IMR-90 (cell line): Measurements from ENCODE around the gene SMARCA4. TPM values are rescaled to one million over a fixed set of nuclear protein-coding genes. Genes with fewer than 3 reads are reported as not detected.
"Not testable (repeated sequence)": the region's sequence is repeated elsewhere in the genome, so short reads cannot be mapped to it uniquely, and the experiment has no call there.

Experiments used
- ATAC-seq: fragments of 200-7000 bp; cut with Tn5 transposase; 2 replicates; pipeline ENCODE4 v1.9.1; 2020; ENCODE audit warnings: low read depth, mild to moderate bottlenecking, moderate library complexity
- BruUV-seq: library from RNA; stranded (reverse); fragments of 400-500 nt; replicated peaks from 2 replicates; lab custom pipeline; 2021; lab: Mats Ljungman, UMichigan
- CTCF ChIA-PET: fragments of 300-600 bp; formaldehyde crosslinking; extraction: SDS; loops from one replicate; lab custom pipeline; 2021; ENCODE audit warnings: antibody characterized with exemption; lab: Yijun Ruan, JAX
- POLR2A ChIA-PET: fragments of 300-600 bp; sonication (Branson Sonifier 250); formaldehyde crosslinking; loops from one replicate; lab custom pipeline; 2022; ENCODE audit warnings: antibody characterized with exemption; ENCODE audit not compliant: unreplicated experiment; lab: Charles Lee
- DNase-seq: peaks from one replicate; pipeline ENCODE4 v3.0.0; 2013
- H2AFZ ChIP-seq: replicated peaks from 2 replicates; pipeline ENCODE3; 2013; ENCODE audit warnings: low read length, mild to moderate bottlenecking; ENCODE audit not compliant: poor library complexity
- H2AK5ac ChIP-seq: 2 replicates; pipeline ENCODE4 v1.6.1; 2013; ENCODE audit warnings: low read depth, low read length, inconsistent platforms
- H2AK9ac ChIP-seq: replicated peaks from 2 replicates; pipeline ENCODE3; 2013; ENCODE audit warnings: mild to moderate bottlenecking, low read depth, low read length, moderate library complexity; ENCODE audit not compliant: poor library complexity
- H2BK120ac ChIP-seq: 2 replicates; pipeline ENCODE4 v1.6.1; 2013; ENCODE audit warnings: low read depth, low read length, inconsistent platforms
- H2BK15ac ChIP-seq: 3 replicates; pipeline ENCODE4 v1.6.1; 2013; ENCODE audit warnings: low read depth, low read length, inconsistent platforms
- H2BK20ac ChIP-seq: 2 replicates; pipeline ENCODE4 v1.6.1; 2013; ENCODE audit warnings: low read depth, mild to moderate bottlenecking, inconsistent platforms, low read length, moderate library complexity
- H2BK5ac ChIP-seq: 2 replicates; pipeline ENCODE4 v1.6.1; 2013; ENCODE audit warnings: mild to moderate bottlenecking, low read depth, low read length, inconsistent platforms; ENCODE audit not compliant: poor library complexity, severe bottlenecking
- H3K14ac ChIP-seq: replicated peaks from 2 replicates; pipeline ENCODE4 v1.6.1; 2013; ENCODE audit warnings: low read depth, low read length, inconsistent platforms
- H3K18ac ChIP-seq: 2 replicates; pipeline ENCODE4 v1.6.1; 2013; ENCODE audit warnings: low read depth, low read length, control low read depth
- H3K23ac ChIP-seq: 2 replicates; pipeline ENCODE4 v1.6.1; 2013; ENCODE audit warnings: low read depth, low read length, inconsistent platforms
- H3K27ac ChIP-seq: 2 replicates; pipeline ENCODE4 v1.5.1; 2013; ENCODE audit warnings: mild to moderate bottlenecking, control low read depth, low read length; ENCODE audit not compliant: insufficient read depth
- H3K27me3 ChIP-seq: 2 replicates; pipeline ENCODE4 v1.6.1; 2013; ENCODE audit warnings: low read length; ENCODE audit not compliant: control insufficient read depth, insufficient read depth
- H3K36me3 ChIP-seq: 2 replicates; pipeline ENCODE4 v1.6.1; 2013; ENCODE audit warnings: low read length, mixed read lengths; ENCODE audit not compliant: control insufficient read depth, insufficient read depth
- H3K4ac ChIP-seq: 2 replicates; pipeline ENCODE4 v1.6.1; 2013; ENCODE audit warnings: low read depth, low read length, inconsistent platforms
- H3K4me1 ChIP-seq: 2 replicates; pipeline ENCODE4 v1.6.1; 2013; ENCODE audit warnings: low read length, mixed read lengths; ENCODE audit not compliant: control insufficient read depth, insufficient read depth
- H3K4me2 ChIP-seq: 2 replicates; pipeline ENCODE4 v1.6.1; 2013; ENCODE audit warnings: low read depth, mild to moderate bottlenecking, control low read depth, low read length, moderate library complexity
- H3K4me3 ChIP-seq: 2 replicates; pipeline ENCODE4 v1.5.1; 2013; ENCODE audit warnings: low read depth, mild to moderate bottlenecking, control low read depth, low read length, moderate library complexity; ENCODE audit not compliant: insufficient read depth
- H3K56ac ChIP-seq: 2 replicates; pipeline ENCODE4 v1.6.1; 2013; ENCODE audit warnings: low read length, inconsistent platforms; ENCODE audit not compliant: insufficient read depth; ENCODE audit errors: extremely low read depth
- H3K79me1 ChIP-seq, 2 experiments: 2 replicates each; pipeline ENCODE4 v1.6.1; 2013; ENCODE audit warnings: low read length in 2 of 2, inconsistent platforms in 1 of 2, low read depth in 1 of 2
- H3K9ac ChIP-seq: 2 replicates; pipeline ENCODE4 v1.6.1; 2013; ENCODE audit warnings: low read depth, low read length, control low read depth
- H3K9me1 ChIP-seq: 2 replicates; pipeline ENCODE4 v1.6.1; 2013; ENCODE audit warnings: low read length, inconsistent platforms; ENCODE audit not compliant: insufficient read depth
- H3K9me3 ChIP-seq: 2 replicates; pipeline ENCODE4 v1.6.1; 2013; ENCODE audit warnings: low read length; ENCODE audit not compliant: control insufficient read depth, insufficient read depth
- H4K20me1 ChIP-seq: 2 replicates; pipeline ENCODE4 v1.6.1; 2013; ENCODE audit warnings: low read length, inconsistent platforms; ENCODE audit not compliant: insufficient read depth
- H4K5ac ChIP-seq: 2 replicates; pipeline ENCODE4 v1.6.1; 2013; ENCODE audit warnings: mild to moderate bottlenecking, low read depth, low read length, control low read depth
- H4K8ac ChIP-seq, 2 experiments: 2 replicates each; pipeline ENCODE4 v1.6.1; 2013; ENCODE audit warnings: low read depth in 2 of 2, low read length in 2 of 2, control low read depth in 1 of 2, inconsistent platforms in 1 of 2
- H4K91ac ChIP-seq: 2 replicates; pipeline ENCODE4 v1.6.1; 2013; ENCODE audit warnings: low read depth, low read length, inconsistent platforms; ENCODE audit not compliant: insufficient read depth
- WGBS, 2 experiments: methylation state at CpG; one replicate each; pipeline versions ENCODE4 v1.1.5 to v1.1.7; 2013; ENCODE audit warnings: missing lambda C conversion rate in 2 of 2; ENCODE audit not compliant: insufficient read length in 1 of 2; ENCODE audit errors: extremely low coverage in 2 of 2; 5-methylcytosine and 5-hydroxymethylcytosine counted together
- dilution Hi-C: fragments of 300-500 bp; cut with HindIII; formaldehyde crosslinking; loops from one replicate; pipeline ENCODE4 v1.14.3; 2018; ENCODE audit warnings: low sequenced_read_pairs; ENCODE audit not compliant: unreplicated experiment
- in situ Hi-C: fragments of 300-500 bp; cut with MboI; formaldehyde crosslinking; loops from 3 replicates; pipeline ENCODE4 v1.14.3; 2019; ENCODE audit warnings: low sequenced_read_pairs, inconsistent platforms, mixed read lengths
- intact Hi-C: fragments of 100-400 bp; cut with micrococcal nuclease; formaldehyde crosslinking; loops from 2 replicates; pipeline ENCODE4 v1.10.0; 2022
- polyA plus RNA-seq, 3 experiments: library from polyadenylated mRNA; depleted of rRNA; stranded (reverse); fragments of >200 nt; gene quantifications; 2 replicates each; pipeline ENCODE4 v1.2.3, GENCODE V29; 2012; ENCODE audit warnings: low replicate concordance in 1 of 3
- total RNA-seq: library from RNA; depleted of rRNA; stranded (reverse); fragments of >200 nt; gene quantifications from 2 replicates; pipeline ENCODE4 v1.2.3, GENCODE V29; 2012

The SMARCA4 gene
- total and polyA plus RNA-seq, 2 of the 4 experiments (the other 2 are of a cell fraction): 41.4 to 85.6 TPM

- POLR2A ChIA-PET: not testable (repeated sequence)
Observed at GRCh38 chr19:10943412-10943811, 17.4 kb upstream of the SMARCA4 start.

More at GRCh38 chr19:10943412-10943811, 17.4 kb upstream of the SMARCA4 start:
- H2BK20ac ChIP-seq, H3K9me1 ChIP-seq, H3K4ac ChIP-seq, H2BK15ac ChIP-seq, ATAC-seq, H3K27ac ChIP-seq, H3K4me3 ChIP-seq, dilution Hi-C loops, H2BK5ac ChIP-seq, H2AK9ac ChIP-seq, H2AFZ ChIP-seq, H3K4me1 ChIP-seq, BruUV-seq, H4K91ac ChIP-seq, H3K36me3 ChIP-seq, H4K20me1 ChIP-seq, H3K9ac ChIP-seq, H3K23ac ChIP-seq, H3K18ac ChIP-seq, H2AK5ac ChIP-seq, H3K14ac ChIP-seq, H3K27me3 ChIP-seq, in situ Hi-C loops, H3K9me3 ChIP-seq, DNase-seq, H4K8ac ChIP-seq, H2BK120ac ChIP-seq, H3K56ac ChIP-seq, H3K4me2 ChIP-seq, H4K5ac ChIP-seq, H3K79me1 ChIP-seq: not testable (repeated sequence)
- CTCF ChIA-PET: interaction anchor here (1.1 kb wide), 1 partner anchor 11 kb away, joined by 5 read pairs; no protein-coding TSS in a partner anchor
- intact Hi-C loops: loop anchor here (2.0 to 5.0 kb wide), 2 partner anchors 39 to 63 kb away; no protein-coding TSS in a partner anchor
- WGBS, 2 experiments: no CpG with 5 or more reads among the region's 4 CpGs
